Activated naive CD4-positive, alpha-beta T cell treated with anti-CD3 and anti-CD28 coated beads for 36 hours (primary cell): ENCODE data around the gene SLC23A2. TPM values are rescaled to one million over a fixed set of nuclear protein-coding genes. Genes with fewer than 3 reads are reported as not detected.

Experiments used
- CTCF ChIA-PET: fragments of 350-600 bp; sonication (Branson Sonifier 250); formaldehyde crosslinking; loops from one replicate; lab custom pipeline; 2021; ENCODE audit warnings: antibody characterized with exemption; lab: Charles Lee
- DNase-seq: peaks from one replicate; pipeline ENCODE4 v3.0.0-alpha.2; 2020
- H3K27ac Mint-ChIP-seq: one replicate; pipeline ENCODE4 v1.8.0; 2021; ENCODE audit warnings: mild to moderate bottlenecking, mixed read lengths
- H3K27me3 Mint-ChIP-seq: one replicate; pipeline ENCODE4 v1.8.0; 2021; ENCODE audit warnings: low read depth, mixed read lengths
- H3K36me3 Mint-ChIP-seq: one replicate; pipeline ENCODE4 v1.8.0; 2021; ENCODE audit warnings: low read depth, mixed read lengths
- H3K4me1 Mint-ChIP-seq: one replicate; pipeline ENCODE4 v1.8.0; 2021; ENCODE audit warnings: low read depth, mixed read lengths
- H3K4me3 Mint-ChIP-seq: one replicate; pipeline ENCODE4 v1.8.0; 2021; ENCODE audit warnings: mild to moderate bottlenecking, moderate library complexity, mixed read lengths
- H3K9me3 Mint-ChIP-seq: one replicate; pipeline ENCODE4 v1.8.0; 2021; ENCODE audit warnings: mixed read lengths
- intact Hi-C: fragments of 100-400 bp; cut with micrococcal nuclease; formaldehyde crosslinking; loops from one replicate; pipeline ENCODE4 v1.15.1; 2023
- total RNA-seq, 2 experiments: library from RNA; stranded (reverse); gene quantifications; one replicate each; pipeline ENCODE4 v1.2.3, GENCODE V29; 2021

SLC23A2 gene
- total RNA-seq, 2 experiments from 2014 or later = 16.4 to 18.1 TPM

- CTCF ChIA-PET = interaction anchor here (0.6 to 1.1 kb wide), 6 partner anchors 9 to 1776 kb away, joined by 3 to 5 read pairs (median 3); no protein-coding TSS in a partner anchor
Observed at GRCh38 chr20:4957187-4957586, 44.1 kb downstream of the SLC23A2 start.

GRCh38 chr20:4956200-4956810 lies 45.0 kb downstream of the SLC23A2 start:
- Mint-ChIP-seq H3K9me3 (no peaks in the 10 kb centered on the region), H3K27me3 (no peaks in the 10 kb centered on the region), H3K4me1 (peaks cover 10% of the 10 kb centered on the region), H3K27ac (no peak overlapping the region), H3K4me3 (no peak overlapping the region), H3K36me3 (peaks cover 5% of the 10 kb centered on the region)
- intact Hi-C loops = loop anchor here (1.0 to 5.0 kb wide), 4 partner anchors 144 to 349 kb away; no protein-coding TSS in a partner anchor
- DNase-seq = no peak
- CTCF ChIA-PET = interaction anchor here (0.6 to 2.2 kb wide), 32 partner anchors 9 to 345 kb away, joined by 3 to 12 read pairs (median 4); no protein-coding TSS in a partner anchor

More at GRCh38 chr20:4957187-4957586, 44.1 kb downstream of the SLC23A2 start:
- no peak for DNase-seq
- no peak overlapping the region for H3K27ac Mint-ChIP-seq
- no peaks in the 10 kb centered on the region for H3K27me3 Mint-ChIP-seq
- peaks cover 3% of the 10 kb centered on the region for H3K36me3 Mint-ChIP-seq
- H3K4me1 Mint-ChIP-seq = peaks cover 19% of the 10 kb centered on the region
- H3K4me3 Mint-ChIP-seq = no peak overlapping the region
- no peaks in the 10 kb centered on the region for H3K9me3 Mint-ChIP-seq
- intact Hi-C loops = loop anchor here (5.0 kb wide), 1 partner anchor 350 kb away; no protein-coding TSS in a partner anchor

GRCh38 chr20:4953881-4954280 lies 47.4 kb downstream of the SLC23A2 start:
- no peaks in the 10 kb centered on the region for H3K27me3 Mint-ChIP-seq
- CTCF ChIA-PET = interaction anchor here (1.3 kb wide), 1 partner anchor 213 kb away, joined by 5 read pairs; no protein-coding TSS in a partner anchor
- intact Hi-C loops = no loop called here
- no peak overlapping the region for H3K27ac Mint-ChIP-seq
- H3K36me3 Mint-ChIP-seq = peaks cover 8% of the 10 kb centered on the region
- H3K4me1 Mint-ChIP-seq = peaks cover 21% of the 10 kb centered on the region
- H3K4me3 Mint-ChIP-seq = no peak overlapping the region
- no peaks in the 10 kb centered on the region for H3K9me3 Mint-ChIP-seq
- DNase-seq = no peak

- no peaks in the 10 kb centered on the region for H3K27me3 Mint-ChIP-seq
- H3K9me3 Mint-ChIP-seq = no peaks in the 10 kb centered on the region
- H3K27ac Mint-ChIP-seq = no peak overlapping the region
- intact Hi-C loops = no loop called here
- peaks cover 31% of the 10 kb centered on the region for H3K4me1 Mint-ChIP-seq
- no peak for DNase-seq
- peaks cover 13% of the 10 kb centered on the region for H3K36me3 Mint-ChIP-seq
- CTCF ChIA-PET = interaction anchor here (1.0 to 1.2 kb wide), 2 partner anchors 10 to 21 kb away, joined by 3 read pairs; no protein-coding TSS in a partner anchor
- H3K4me3 Mint-ChIP-seq = no peak overlapping the region
Observed at GRCh38 chr20:4952229-4952628, 49.1 kb downstream of the SLC23A2 start.

GRCh38 chr20:4951299-4951698 lies 50.0 kb downstream of the SLC23A2 start:
- Mint-ChIP-seq H3K9me3 (no peaks in the 10 kb centered on the region), H3K36me3 (peaks cover 15% of the 10 kb centered on the region), H3K27me3 (no peaks in the 10 kb centered on the region), H3K4me3 (no peak overlapping the region), H3K4me1 (peaks cover 38% of the 10 kb centered on the region), H3K27ac (no peak overlapping the region)
- intact Hi-C loops = no loop called here
- no peak for DNase-seq
- CTCF ChIA-PET = interaction anchor here (0.6 kb wide), 1 partner anchor 20 kb away, joined by 4 read pairs; no protein-coding TSS in a partner anchor

GRCh38 chr20:4950841-4951240 lies 50.5 kb downstream of the SLC23A2 start:
- no peaks in the 10 kb centered on the region for H3K27me3 Mint-ChIP-seq
- no peak overlapping the region for H3K4me3 Mint-ChIP-seq
- H3K27ac Mint-ChIP-seq = no peak overlapping the region
- H3K9me3 Mint-ChIP-seq = no peaks in the 10 kb centered on the region
- DNase-seq = no peak
- intact Hi-C loops = no loop called here
- H3K4me1 Mint-ChIP-seq = peaks cover 37% of the 10 kb centered on the region
- CTCF ChIA-PET = interaction anchor here (0.6 kb wide), 2 partner anchors 20 to 152 kb away, joined by 3 to 4 read pairs; no protein-coding TSS in a partner anchor
- H3K36me3 Mint-ChIP-seq = peaks cover 15% of the 10 kb centered on the region

- intact Hi-C loops = no loop called here
- H3K9me3 Mint-ChIP-seq = no peaks in the 10 kb centered on the region
- H3K27me3 Mint-ChIP-seq = no peaks in the 10 kb centered on the region
- peaks cover 15% of the 10 kb centered on the region for H3K36me3 Mint-ChIP-seq
- CTCF ChIA-PET = interaction anchor here (0.6 to 1.3 kb wide), 3 partner anchors 12 to 248 kb away, joined by 3 read pairs; no protein-coding TSS in a partner anchor
- H3K4me3 Mint-ChIP-seq = no peak overlapping the region
- H3K27ac Mint-ChIP-seq = no peak overlapping the region
- DNase-seq = no peak
- peaks cover 35% of the 10 kb centered on the region for H3K4me1 Mint-ChIP-seq
Observed at GRCh38 chr20:4950437-4950836, 50.9 kb downstream of the SLC23A2 start.

- intact Hi-C loops = no loop called here
- Mint-ChIP-seq H3K36me3 (peaks cover 19% of the 10 kb centered on the region), H3K27me3 (no peaks in the 10 kb centered on the region), H3K27ac (peak overlapping the region; percentile 30), H3K9me3 (no peaks in the 10 kb centered on the region), H3K4me3 (no peak overlapping the region), H3K4me1 (peaks cover 37% of the 10 kb centered on the region)
- CTCF ChIA-PET = interaction anchor here (0.7 to 1.3 kb wide), 2 partner anchors 12 to 249 kb away, joined by 3 read pairs; no protein-coding TSS in a partner anchor
- peak; percentile 18 for DNase-seq
Observed at GRCh38 chr20:4949833-4950178, 51.5 kb downstream of the SLC23A2 start.

GRCh38 chr20:4947817-4948559 lies 53.3 kb downstream of the SLC23A2 start:
- Mint-ChIP-seq H3K27me3 (no peaks in the 10 kb centered on the region), H3K4me1 (peaks cover 39% of the 10 kb centered on the region), H3K9me3 (no peaks in the 10 kb centered on the region), H3K36me3 (peaks cover 19% of the 10 kb centered on the region), H3K27ac (no peak overlapping the region), H3K4me3 (no peak overlapping the region)
- no peak for DNase-seq
- CTCF ChIA-PET = interaction anchor here (0.7 to 1.9 kb wide), 5 partner anchors 8 to 206 kb away, joined by 3 to 7 read pairs (median 5); no protein-coding TSS in a partner anchor
- intact Hi-C loops = no loop called here

GRCh38 chr20:4946986-4947385 lies 54.3 kb downstream of the SLC23A2 start:
- intact Hi-C loops = no loop called here
- Mint-ChIP-seq H3K4me1 (peaks cover 49% of the 10 kb centered on the region), H3K36me3 (peaks cover 14% of the 10 kb centered on the region), H3K27me3 (no peaks in the 10 kb centered on the region), H3K27ac (no peak overlapping the region), H3K9me3 (no peaks in the 10 kb centered on the region), H3K4me3 (no peak overlapping the region)
- CTCF ChIA-PET = interaction anchor here (0.7 to 1.4 kb wide), 3 partner anchors 9 to 161 kb away, joined by 3 to 7 read pairs (median 4); no protein-coding TSS in a partner anchor
- peak; percentile 55 for DNase-seq

- H3K36me3 Mint-ChIP-seq = peaks cover 14% of the 10 kb centered on the region
- no peaks in the 10 kb centered on the region for H3K27me3 Mint-ChIP-seq
- CTCF ChIA-PET = interaction anchor here (1.0 kb wide), 1 partner anchor 155 kb away, joined by 4 read pairs; no protein-coding TSS in a partner anchor
- intact Hi-C loops = no loop called here
- H3K9me3 Mint-ChIP-seq = no peaks in the 10 kb centered on the region
- peaks cover 51% of the 10 kb centered on the region for H3K4me1 Mint-ChIP-seq
- DNase-seq = no peak
- no peak overlapping the region for H3K27ac Mint-ChIP-seq
- H3K4me3 Mint-ChIP-seq = no peak overlapping the region
Observed at GRCh38 chr20:4946585-4946984, 54.7 kb downstream of the SLC23A2 start.
